ENCODE results near the gene PLEKHN1.
"Not testable (repeated sequence)": the region's sequence is repeated elsewhere in the genome, so short reads cannot be mapped to it uniquely, and the experiment has no call there.

The PLEKHN1 gene

DNA sequence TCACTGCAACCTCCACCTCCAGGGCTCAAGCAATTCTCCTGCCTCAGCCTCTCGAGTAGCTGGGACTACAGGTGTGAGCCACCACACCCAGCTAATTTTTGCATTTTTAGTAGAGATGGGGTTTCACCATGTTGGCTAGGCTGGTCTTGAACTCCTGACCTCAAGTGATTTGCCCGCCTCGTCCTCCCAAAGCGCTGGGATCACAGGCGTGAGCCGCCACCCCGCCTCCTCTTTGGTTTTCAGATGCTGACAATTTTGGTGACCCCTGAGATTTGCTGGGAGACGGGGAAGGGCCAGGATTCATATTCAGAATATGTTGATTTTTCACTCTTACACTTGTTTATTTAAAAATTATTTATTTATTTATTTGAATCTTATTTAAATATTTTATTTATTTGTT lies 43.8 kb downstream of the PLEKHN1 start:
- H3K36me3 ChIP-seq (ENCODE audit: control insufficient read depth in 5 of 5, insufficient read depth in 5 of 5, low read length in 5 of 5); H3K4me3 ChIP-seq (ENCODE audit: low read depth in 1 of 5, low read length in 5 of 5); H3K9me3 ChIP-seq (ENCODE audit: control insufficient read depth in 5 of 5, low read length in 5 of 5); H3K27ac ChIP-seq (ENCODE audit: low read depth, low read length); H3K9ac ChIP-seq (ENCODE audit: low read length in 5 of 5): not testable (repeated sequence)
- Histone ChIP-seq H3K4me1 (ENCODE audit: control insufficient read depth in 5 of 5, insufficient read depth in 5 of 5, low read length in 5 of 5) (peaks cover 0 to 30% (median 25%) of the 10 kb centered on the region in 5 donors), H3K27me3 (ENCODE audit: control insufficient read depth in 5 of 5, insufficient read depth in 4 of 5, low read length in 5 of 5) (peaks cover 8 to 22% (median 15%) of the 10 kb centered on the region in 5 donors)

GRCh38 chr1:1011396-1011949 lies 45.2 kb downstream of the PLEKHN1 start:
- H3K9me3 ChIP-seq (ENCODE audit: control insufficient read depth in 5 of 5, low read length in 5 of 5), result no peaks in the 10 kb centered on the region
- H3K27me3 ChIP-seq (ENCODE audit: control insufficient read depth in 5 of 5, insufficient read depth in 4 of 5, low read length in 5 of 5), result peaks cover 0 to 8% (median 4%) of the 10 kb centered on the region in 5 donors
- H3K4me3 ChIP-seq (ENCODE audit: low read depth in 1 of 5, low read length in 5 of 5), result no peak overlapping the region
- peaks cover 0 to 23% (median 22%) of the 10 kb centered on the region in 5 donors for H3K4me1 ChIP-seq (ENCODE audit: control insufficient read depth in 5 of 5, insufficient read depth in 5 of 5, low read length in 5 of 5)
- no peak overlapping the region for H3K27ac ChIP-seq (ENCODE audit: low read depth, low read length)
- no peaks in the 10 kb centered on the region for H3K36me3 ChIP-seq (ENCODE audit: control insufficient read depth in 5 of 5, insufficient read depth in 5 of 5, low read length in 5 of 5)
- H3K9ac ChIP-seq (ENCODE audit: low read length in 5 of 5), result no peak overlapping the region

DNA sequence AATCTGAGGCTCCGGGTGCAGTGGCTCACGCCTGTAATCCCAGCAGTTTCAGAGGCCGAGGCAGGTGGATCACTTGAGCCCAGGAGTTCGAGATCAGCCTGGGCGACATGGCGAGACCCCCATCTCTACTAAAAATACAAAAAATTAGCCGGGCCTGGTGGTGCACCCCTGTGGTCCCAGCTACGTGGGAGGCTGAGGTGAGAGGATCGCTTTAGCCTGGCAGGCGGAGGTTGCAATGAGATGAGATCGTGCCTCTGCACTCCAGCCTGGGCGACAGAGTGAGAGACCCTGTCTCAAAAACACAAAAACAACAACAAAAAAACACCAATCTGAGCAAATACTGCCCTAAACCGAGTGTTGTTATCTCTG lies 46.4 kb downstream of the PLEKHN1 start:
- H3K9me3 ChIP-seq (ENCODE audit: control insufficient read depth in 5 of 5, low read length in 5 of 5); H3K36me3 ChIP-seq (ENCODE audit: control insufficient read depth in 5 of 5, insufficient read depth in 5 of 5, low read length in 5 of 5); H3K27me3 ChIP-seq (ENCODE audit: control insufficient read depth in 5 of 5, insufficient read depth in 4 of 5, low read length in 5 of 5): not testable (repeated sequence)
- peak overlapping the region; percentile 70 for H3K27ac ChIP-seq (ENCODE audit: low read depth, low read length)
- H3K4me3 ChIP-seq (ENCODE audit: low read depth in 1 of 5, low read length in 5 of 5), result peak overlapping the region; percentile 80 to 95 (median 94)
- H3K9ac ChIP-seq (ENCODE audit: low read length in 5 of 5), result peak overlapping the region; percentile 29 to 90 (median 82)
- peaks cover 0 to 23% (median 22%) of the 10 kb centered on the region in 5 donors for H3K4me1 ChIP-seq (ENCODE audit: control insufficient read depth in 5 of 5, insufficient read depth in 5 of 5, low read length in 5 of 5)

DNA sequence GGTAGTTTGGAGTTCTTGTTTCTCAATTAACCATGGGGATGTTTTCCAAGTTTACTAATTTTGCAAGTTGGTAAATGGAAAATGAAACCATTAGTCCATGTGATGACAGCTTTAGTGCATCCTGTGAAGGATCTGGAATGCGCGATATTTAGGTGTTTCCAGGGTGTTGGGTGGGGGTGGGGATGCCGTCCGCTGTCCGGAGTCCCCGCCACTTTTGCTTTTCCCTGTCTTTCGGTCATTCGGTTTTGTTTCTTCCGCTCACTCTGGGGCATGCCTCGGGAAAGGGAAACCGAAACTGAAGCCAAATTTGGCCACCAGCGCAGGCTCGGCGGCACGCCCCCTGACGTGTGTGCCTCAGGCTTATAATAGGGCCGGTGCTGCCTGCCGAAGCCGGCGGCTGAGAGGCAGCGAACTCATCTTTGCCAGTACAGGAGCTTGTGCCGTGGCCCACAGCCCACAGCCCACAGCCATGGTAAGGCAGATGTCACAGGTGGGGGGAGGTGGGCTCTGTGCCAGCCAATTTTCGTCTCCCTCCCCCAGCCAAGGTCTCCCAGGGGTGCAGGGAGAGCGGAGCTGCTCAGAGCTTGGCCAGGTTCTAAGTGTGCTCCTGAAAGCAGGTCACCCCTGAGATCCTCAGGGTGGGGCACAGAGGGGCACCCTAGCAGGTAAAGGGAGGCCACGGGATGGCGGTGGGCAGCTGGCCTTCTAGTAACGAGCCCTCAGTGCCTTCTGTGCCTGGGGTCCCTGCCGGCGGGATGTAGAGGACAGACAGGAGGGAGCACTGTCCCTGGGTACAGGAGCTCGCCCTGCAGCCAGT lies 47.0 kb downstream of the PLEKHN1 start, which contains the start of gene ISG15:
TSS of gene ISG15 (plus strand) at position 393 of the 817 bp plus-strand sequence. CDS start at position 470, 77 bp downstream.
- Histone ChIP-seq H3K36me3 (ENCODE audit: control insufficient read depth in 5 of 5, insufficient read depth in 5 of 5, low read length in 5 of 5) (no peaks in the 10 kb centered on the region), H3K9ac (ENCODE audit: low read length in 5 of 5) (peak within 1 kb of the TSS; percentile 29 to 90 (median 82)), H3K27me3 (ENCODE audit: control insufficient read depth in 5 of 5, insufficient read depth in 4 of 5, low read length in 5 of 5) (peaks cover 0 to 3% (median 0%) of the 10 kb centered on the region in 5 donors), H3K9me3 (ENCODE audit: control insufficient read depth in 5 of 5, low read length in 5 of 5) (no peaks in the 10 kb centered on the region), H3K27ac (ENCODE audit: low read depth, low read length) (peak within 1 kb of the TSS; percentile 70), H3K4me1 (ENCODE audit: control insufficient read depth in 5 of 5, insufficient read depth in 5 of 5, low read length in 5 of 5) (peaks cover 0 to 23% (median 22%) of the 10 kb centered on the region in 5 donors), H3K4me3 (ENCODE audit: low read depth in 1 of 5, low read length in 5 of 5) (peak within 1 kb of the TSS; percentile 80 to 95 (median 94))

DNA sequence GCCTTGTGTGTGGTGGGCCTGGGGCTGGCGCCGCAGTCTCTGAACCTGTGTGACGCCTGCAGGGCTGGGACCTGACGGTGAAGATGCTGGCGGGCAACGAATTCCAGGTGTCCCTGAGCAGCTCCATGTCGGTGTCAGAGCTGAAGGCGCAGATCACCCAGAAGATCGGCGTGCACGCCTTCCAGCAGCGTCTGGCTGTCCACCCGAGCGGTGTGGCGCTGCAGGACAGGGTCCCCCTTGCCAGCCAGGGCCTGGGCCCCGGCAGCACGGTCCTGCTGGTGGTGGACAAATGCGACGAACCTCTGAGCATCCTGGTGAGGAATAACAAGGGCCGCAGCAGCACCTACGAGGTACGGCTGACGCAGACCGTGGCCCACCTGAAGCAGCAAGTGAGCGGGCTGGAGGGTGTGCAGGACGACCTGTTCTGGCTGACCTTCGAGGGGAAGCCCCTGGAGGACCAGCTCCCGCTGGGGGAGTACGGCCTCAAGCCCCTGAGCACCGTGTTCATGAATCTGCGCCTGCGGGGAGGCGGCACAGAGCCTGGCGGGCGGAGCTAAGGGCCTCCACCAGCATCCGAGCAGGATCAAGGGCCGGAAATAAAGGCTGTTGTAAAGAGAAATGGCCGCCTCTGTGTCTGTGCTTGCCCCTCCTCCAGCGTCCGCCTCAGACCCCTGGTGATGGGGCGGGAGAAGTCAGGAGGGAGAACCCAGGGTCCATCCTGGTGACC lies 47.8 kb downstream of the PLEKHN1 start:
- H3K9me3 ChIP-seq (ENCODE audit: control insufficient read depth in 5 of 5, low read length in 5 of 5), result no peaks in the 10 kb centered on the region
- no peaks in the 10 kb centered on the region for H3K36me3 ChIP-seq (ENCODE audit: control insufficient read depth in 5 of 5, insufficient read depth in 5 of 5, low read length in 5 of 5)
- peaks cover 0 to 26% (median 24%) of the 10 kb centered on the region in 5 donors for H3K4me1 ChIP-seq (ENCODE audit: control insufficient read depth in 5 of 5, insufficient read depth in 5 of 5, low read length in 5 of 5)
- peak overlapping the region; percentile 80 to 95 (median 85) for H3K4me3 ChIP-seq (ENCODE audit: low read depth in 1 of 5, low read length in 5 of 5)
- H3K27ac ChIP-seq (ENCODE audit: low read depth, low read length), result peak overlapping the region; percentile 70
- peaks cover 0 to 3% (median 0%) of the 10 kb centered on the region in 5 donors for H3K27me3 ChIP-seq (ENCODE audit: control insufficient read depth in 5 of 5, insufficient read depth in 4 of 5, low read length in 5 of 5)
- peak overlapping the region in 4 of 5 donors; percentile 70 to 90 (median 82) for H3K9ac ChIP-seq (ENCODE audit: low read length in 5 of 5)

DNA sequence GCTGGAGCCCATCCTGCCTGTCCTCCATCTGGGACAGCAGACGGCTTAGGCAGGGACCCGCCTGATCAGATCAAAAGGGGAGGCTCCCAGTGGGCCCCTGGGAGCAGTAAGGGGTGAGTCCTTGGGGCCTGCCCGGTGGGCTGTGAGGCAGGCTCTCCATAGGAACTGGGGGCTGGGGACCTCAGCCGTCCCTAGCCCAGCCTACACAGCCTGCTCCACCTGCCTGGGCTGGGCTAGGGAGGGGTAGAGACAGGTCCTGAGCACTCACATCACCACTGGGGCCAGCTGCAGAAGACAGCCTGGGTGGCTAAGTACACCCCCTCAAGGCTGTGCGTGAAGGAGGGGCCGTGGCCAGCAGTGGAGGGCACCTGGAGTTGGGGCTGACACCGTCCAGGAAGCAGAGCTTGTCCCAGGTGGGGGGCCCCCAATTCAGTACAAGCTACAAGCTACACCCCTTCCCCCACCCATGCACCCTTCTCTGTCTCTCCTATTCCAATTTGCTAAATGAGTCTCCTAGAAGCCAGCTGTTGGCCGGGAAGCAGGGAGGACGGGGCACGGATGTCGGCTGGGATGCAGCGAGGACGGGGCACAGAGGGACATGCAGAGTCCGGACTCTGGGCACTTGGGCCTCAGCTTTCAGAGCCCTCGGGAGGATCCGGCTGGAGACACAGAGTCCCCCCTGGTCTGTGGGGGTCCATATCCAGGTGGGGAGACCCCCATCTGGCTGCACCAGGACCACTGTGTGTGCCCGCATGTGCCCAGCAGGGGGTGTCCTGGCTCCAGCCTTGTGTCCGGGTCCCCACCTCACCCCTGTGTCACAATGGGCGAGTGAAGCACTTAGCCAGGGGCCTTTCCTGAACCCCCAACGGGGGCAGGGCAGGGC lies 48.8 kb downstream of the PLEKHN1 start:
- Histone ChIP-seq H3K27ac (ENCODE audit: low read depth, low read length) (no peak overlapping the region), H3K27me3 (ENCODE audit: control insufficient read depth in 5 of 5, insufficient read depth in 4 of 5, low read length in 5 of 5) (peaks cover 0 to 3% (median 0%) of the 10 kb centered on the region in 5 donors), H3K4me3 (ENCODE audit: low read depth in 1 of 5, low read length in 5 of 5) (peak overlapping the region in 1 of 5 donors; percentile 95), H3K9ac (ENCODE audit: low read length in 5 of 5) (peak overlapping the region in 1 of 5 donors; percentile 90), H3K9me3 (ENCODE audit: control insufficient read depth in 5 of 5, low read length in 5 of 5) (no peaks in the 10 kb centered on the region), H3K4me1 (ENCODE audit: control insufficient read depth in 5 of 5, insufficient read depth in 5 of 5, low read length in 5 of 5) (peaks cover 0 to 27% (median 25%) of the 10 kb centered on the region in 5 donors), H3K36me3 (ENCODE audit: control insufficient read depth in 5 of 5, insufficient read depth in 5 of 5, low read length in 5 of 5) (no peaks in the 10 kb centered on the region)

DNA sequence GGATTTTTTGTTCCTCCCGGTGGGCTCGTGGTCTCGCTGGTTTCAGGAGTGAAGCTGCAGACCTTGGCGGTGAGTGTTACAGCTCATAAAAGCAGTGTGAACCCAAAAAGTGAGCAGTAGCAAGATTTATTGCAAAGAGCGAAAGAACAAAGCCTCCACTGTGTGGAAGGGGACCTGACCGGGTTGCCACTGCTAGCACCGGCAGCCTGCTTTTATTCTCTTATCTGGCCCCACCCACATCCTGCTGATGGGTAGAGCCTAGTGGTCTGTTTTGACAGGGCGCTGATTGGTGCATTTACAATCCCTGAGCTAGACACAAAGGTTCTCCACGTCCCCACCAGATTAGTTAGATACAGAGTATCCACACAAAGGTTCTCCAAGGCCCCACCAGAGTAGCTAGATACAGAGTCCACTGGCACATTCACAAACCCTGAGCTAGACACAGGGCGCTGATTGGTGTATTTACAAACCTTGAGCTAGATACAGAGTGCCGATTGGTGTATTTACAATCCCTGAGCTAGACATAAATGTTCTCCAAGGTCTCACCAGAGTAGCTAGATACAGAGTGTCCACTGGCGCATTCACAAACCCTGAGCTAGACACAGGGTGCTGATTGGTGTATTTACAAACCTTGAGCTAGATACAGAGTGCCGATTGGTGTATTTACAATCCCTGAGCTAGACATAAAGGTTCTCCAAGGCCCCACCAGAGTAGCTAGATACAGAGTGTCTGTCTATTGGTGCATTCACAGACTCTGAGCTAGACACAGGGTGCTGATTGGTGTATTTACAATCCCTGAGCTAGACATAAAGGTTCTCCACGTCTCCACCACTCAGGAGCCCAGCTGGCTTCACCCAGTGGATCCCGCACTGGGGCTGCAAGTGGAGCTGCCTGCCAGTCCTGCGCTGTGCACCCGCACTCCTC lies 51.4 kb downstream of the PLEKHN1 start:
- not testable (repeated sequence) for H3K27me3 ChIP-seq (ENCODE audit: control insufficient read depth in 5 of 5, insufficient read depth in 4 of 5, low read length in 5 of 5); H3K4me3 ChIP-seq (ENCODE audit: low read depth in 1 of 5, low read length in 5 of 5); H3K27ac ChIP-seq (ENCODE audit: low read depth, low read length); H3K9ac ChIP-seq (ENCODE audit: low read length in 5 of 5); H3K9me3 ChIP-seq (ENCODE audit: control insufficient read depth in 5 of 5, low read length in 5 of 5); H3K36me3 ChIP-seq (ENCODE audit: control insufficient read depth in 5 of 5, insufficient read depth in 5 of 5, low read length in 5 of 5)
- H3K4me1 ChIP-seq (ENCODE audit: control insufficient read depth in 5 of 5, insufficient read depth in 5 of 5, low read length in 5 of 5), result peaks cover 0 to 35% (median 32%) of the 10 kb centered on the region in 5 donors

GRCh38 chr1:1018321-1018685 lies 52.0 kb downstream of the PLEKHN1 start:
- not testable (repeated sequence) for H3K36me3 ChIP-seq (ENCODE audit: control insufficient read depth in 5 of 5, insufficient read depth in 5 of 5, low read length in 5 of 5); H3K27ac ChIP-seq (ENCODE audit: low read depth, low read length); H3K4me3 ChIP-seq (ENCODE audit: low read depth in 1 of 5, low read length in 5 of 5); H3K9me3 ChIP-seq (ENCODE audit: control insufficient read depth in 5 of 5, low read length in 5 of 5); H3K9ac ChIP-seq (ENCODE audit: low read length in 5 of 5)
- peaks cover 0 to 31% (median 27%) of the 10 kb centered on the region in 5 donors for H3K4me1 ChIP-seq (ENCODE audit: control insufficient read depth in 5 of 5, insufficient read depth in 5 of 5, low read length in 5 of 5)
- H3K27me3 ChIP-seq (ENCODE audit: control insufficient read depth in 5 of 5, insufficient read depth in 4 of 5, low read length in 5 of 5), result peaks cover 0 to 13% (median 4%) of the 10 kb centered on the region in 5 donors
